Measurements from ENCODE around the gene SORCS2.

The SORCS2 gene

GRCh38 chr4:7351014-7351413 lies 158.7 kb downstream of the SORCS2 start:
- TF ChIP-seq CTCF (IDR thresholded peaks at IDR 0.05; ENCODE audit: low read depth, low read length) = no peak
- H3K4me3 ChIP-seq (replicated peaks in 1 of 2; ENCODE audit: low read depth in 2 of 2, low read length in 2 of 2) = no peak overlapping the region
- DNase-seq (ENCODE audit: low read depth in 2 of 2) = no peak

GRCh38 chr4:7352486-7352885 lies 160.1 kb downstream of the SORCS2 start:
- DNase-seq (ENCODE audit: low read depth in 2 of 2) = no peak
- H3K4me3 ChIP-seq (replicated peaks in 1 of 2; ENCODE audit: low read depth in 2 of 2, low read length in 2 of 2) = no peak overlapping the region
- no peak for TF ChIP-seq CTCF (IDR thresholded peaks at IDR 0.05; ENCODE audit: low read depth, low read length)

GRCh38 chr4:7353046-7353790 lies 160.9 kb downstream of the SORCS2 start:
- no peak for DNase-seq (ENCODE audit: low read depth in 2 of 2)
- H3K4me3 ChIP-seq (replicated peaks in 1 of 2; ENCODE audit: low read depth in 2 of 2, low read length in 2 of 2) = no peak overlapping the region
- no peak for TF ChIP-seq CTCF (IDR thresholded peaks at IDR 0.05; ENCODE audit: low read depth, low read length)

- DNase-seq (ENCODE audit: low read depth in 2 of 2) = no peak
- no peak for TF ChIP-seq CTCF (IDR thresholded peaks at IDR 0.05; ENCODE audit: low read depth, low read length)
- H3K4me3 ChIP-seq (replicated peaks in 1 of 2; ENCODE audit: low read depth in 2 of 2, low read length in 2 of 2) = no peak overlapping the region
Measured at GRCh38 chr4:7353846-7354610, 161.7 kb downstream of the SORCS2 start.

- H3K4me3 ChIP-seq (replicated peaks in 1 of 2; ENCODE audit: low read depth in 2 of 2, low read length in 2 of 2) = no peak overlapping the region
- DNase-seq (ENCODE audit: low read depth in 2 of 2) = no peak
- no peak for TF ChIP-seq CTCF (IDR thresholded peaks at IDR 0.05; ENCODE audit: low read depth, low read length)
Measured at GRCh38 chr4:7354927-7355326, 162.6 kb downstream of the SORCS2 start.

- no peak for DNase-seq (ENCODE audit: low read depth in 2 of 2)
- TF ChIP-seq CTCF (IDR thresholded peaks at IDR 0.05; ENCODE audit: low read depth, low read length) = no peak
- no peak overlapping the region for H3K4me3 ChIP-seq (replicated peaks in 1 of 2; ENCODE audit: low read depth in 2 of 2, low read length in 2 of 2)
Measured at GRCh38 chr4:7355795-7356194, 163.5 kb downstream of the SORCS2 start.
